Thoracic aorta (tissue), 2 donors: ENCODE measurements around the gene OBI1. TPM values are rescaled to one million over a fixed set of nuclear protein-coding genes. Genes with fewer than 3 reads are reported as not detected.
"Not testable (repeated sequence)": the region's sequence is repeated elsewhere in the genome, so short reads cannot be mapped to it uniquely, and the experiment has no call there.

Experiments used
- ATAC-seq: fragments of 150-250 bp; one replicate; pipeline ENCODE4 v1.8.0; 2017; ENCODE audit warnings: low read depth; ENCODE audit not compliant: insufficient number of reproducible peaks, low FRiP score
- DNase-seq: peaks from one replicate; pipeline ENCODE4 v3.0.0-alpha.2; 2020; ENCODE audit warnings: low spot score
- H3K27ac ChIP-seq, 2 donors: fragments of 200-600 bp; sonication (generic); 1 replicate in 1 of 2; 2 replicates in 1 of 2; pipeline ENCODE4 v1.5.1; 2016; ENCODE audit warnings: mild to moderate bottlenecking in 2 of 2, moderate library complexity in 2 of 2
- H3K27me3 ChIP-seq: fragments of 200-600 bp; sonication (generic); replicated peaks from 2 replicates; pipeline ENCODE4 v1.6.0; 2016; ENCODE audit warnings: mild to moderate bottlenecking; ENCODE audit not compliant: insufficient read depth
- H3K36me3 ChIP-seq: fragments of 200-600 bp; sonication (generic); one replicate; pipeline ENCODE4 v1.5.1; 2016
- H3K4me1 ChIP-seq, 2 donors: fragments of 200-600 bp; sonication (generic); 1 replicate in 1 of 2; 2 replicates in 1 of 2; pipeline versions ENCODE4 v1.5.1 to v1.6.0; 2016; ENCODE audit warnings: low read depth in 2 of 2, mild to moderate bottlenecking in 1 of 2; ENCODE audit not compliant: control insufficient read depth in 1 of 2
- H3K4me3 ChIP-seq: fragments of 200-600 bp; sonication (generic); 2 replicates; pipeline ENCODE4 v1.5.1; 2016; ENCODE audit warnings: mild to moderate bottlenecking
- H3K9me3 ChIP-seq: fragments of 200-600 bp; sonication (generic); 2 replicates; pipeline ENCODE4 v1.5.1; 2016
- CTCF ChIP-seq: fragments of 200-600 bp; sonication (generic); IDR thresholded peaks from one replicate; pipeline ENCODE4 v1.5.1; 2019; ENCODE audit warnings: antibody characterized with exemption
- total RNA-seq, 2 donors: library from RNA; depleted of rRNA; stranded (reverse); fragments of >200 nt; gene quantifications; one replicate each; pipeline versions ENCODE4 v1.1.0 to v1.2.3, GENCODE V29; 2016

The OBI1 gene
- total RNA-seq, 2 donors from 2014 or later: 9.3 to 10.2 TPM

GRCh38 chr13:78649997-78650716 lies 8.8 kb downstream of the OBI1 start:
- Histone ChIP-seq H3K4me1 (no peaks in the 10 kb centered on the region), H3K9me3 (no peaks in the 10 kb centered on the region), H3K36me3 (no peaks in the 10 kb centered on the region), H3K27ac (no peak overlapping the region), H3K4me3 (no peak overlapping the region), H3K27me3 (no peaks in the 10 kb centered on the region)
- DNase-seq: no peak
- TF ChIP-seq CTCF: no peak
- ATAC-seq: no peak

GRCh38 chr13:78647109-78647678 lies 11.8 kb downstream of the OBI1 start:
- not testable (repeated sequence) for H3K27me3 ChIP-seq, H3K27ac ChIP-seq, H3K4me1 ChIP-seq, ATAC-seq, H3K4me3 ChIP-seq, DNase-seq, H3K9me3 ChIP-seq, H3K36me3 ChIP-seq

- Histone ChIP-seq H3K27me3 (no peaks in the 10 kb centered on the region), H3K27ac (no peak overlapping the region), H3K36me3 (peaks cover 23% of the 10 kb centered on the region), H3K9me3 (no peaks in the 10 kb centered on the region), H3K4me1 (no peaks in the 10 kb centered on the region), H3K4me3 (no peak overlapping the region)
- DNase-seq (no peak), ATAC-seq (no peak)
- TF ChIP-seq CTCF: no peak
Observed at GRCh38 chr13:78638216-78638615, 20.7 kb downstream of the OBI1 start.

GRCh38 chr13:78636495-78636894 lies 22.5 kb downstream of the OBI1 start:
- DNase-seq (no peak), ATAC-seq (no peak)
- H3K9me3 ChIP-seq: no peaks in the 10 kb centered on the region
- H3K27ac ChIP-seq: no peak overlapping the region
- H3K4me3 ChIP-seq: no peak overlapping the region
- peaks cover 35% of the 10 kb centered on the region for H3K36me3 ChIP-seq
- H3K27me3 ChIP-seq: no peaks in the 10 kb centered on the region
- H3K4me1 ChIP-seq: no peaks in the 10 kb centered on the region
- TF ChIP-seq CTCF: no peak

GRCh38 chr13:78632996-78633395 lies 26.0 kb downstream of the OBI1 start:
- TF ChIP-seq CTCF: no peak
- no peaks in the 10 kb centered on the region for H3K4me1 ChIP-seq
- H3K36me3 ChIP-seq: peaks cover 29% of the 10 kb centered on the region
- no peak overlapping the region for H3K27ac ChIP-seq
- H3K9me3 ChIP-seq: no peaks in the 10 kb centered on the region
- no peak for ATAC-seq
- no peak for DNase-seq
- H3K27me3 ChIP-seq: no peaks in the 10 kb centered on the region
- no peak overlapping the region for H3K4me3 ChIP-seq
